Kidney (tissue), 14 donors: ENCODE measurements around the gene LCN15. TPM values are rescaled to one million over a fixed set of nuclear protein-coding genes. Genes with fewer than 3 reads are reported as not detected.
A peak's percentile ranks its signal among the peaks of the same experiment; 100 is the strongest.

Experiments
- DNase-seq, 5 donors: peaks; one replicate each; pipeline ENCODE4 v3.0.0-alpha.2; 2013 to 2020
- FAIRE-seq: peaks from 2 replicates; lab custom pipeline; 2012; peaks lifted over from hg19 to GRCh38; lab: Jason Lieb, UNC
- H3K27ac ChIP-seq, 2 donors: one replicate each; pipeline ENCODE4 v1.7.0; 2013; ENCODE audit warnings: low read depth in 2 of 2, low read length in 2 of 2, inconsistent platforms in 1 of 2
- H3K27me3 ChIP-seq: one replicate; pipeline ENCODE4 v1.7.1; 2013; ENCODE audit warnings: low read length, inconsistent platforms; ENCODE audit not compliant: control insufficient read depth, insufficient read depth
- H3K36me3 ChIP-seq, 3 donors: one replicate each; pipeline versions ENCODE4 v1.7.0 to v1.7.1; 2013; ENCODE audit warnings: low read length in 3 of 3, control low read depth in 1 of 3, inconsistent platforms in 1 of 3; ENCODE audit not compliant: insufficient read depth in 3 of 3, control insufficient read depth in 2 of 3
- H3K4me1 ChIP-seq, 3 donors: one replicate each; pipeline versions ENCODE4 v1.7.0 to v1.7.1; 2013; ENCODE audit warnings: low read length in 3 of 3, inconsistent platforms in 1 of 3, low read depth in 1 of 3; ENCODE audit not compliant: control insufficient read depth in 2 of 3, insufficient read depth in 2 of 3
- H3K4me3 ChIP-seq, 3 donors: one replicate each; pipeline versions ENCODE4 v1.7.0 to v1.8.1; 2013; ENCODE audit warnings: low read length in 3 of 3, control low read depth in 1 of 3, inconsistent platforms in 1 of 3
- H3K9ac ChIP-seq, 3 donors: one replicate each; pipeline versions ENCODE4 v1.7.0 to v1.7.1; 2013; ENCODE audit warnings: low read length in 3 of 3, control low read depth in 1 of 3, inconsistent platforms in 1 of 3
- H3K9me3 ChIP-seq, 3 donors: one replicate each; pipeline versions ENCODE4 v1.7.0 to v1.7.1; 2013; ENCODE audit warnings: low read length in 3 of 3, control low read depth in 1 of 3, inconsistent platforms in 1 of 3; ENCODE audit not compliant: control insufficient read depth in 2 of 3, insufficient read depth in 1 of 3
- intact Hi-C: fragments of 100-400 bp; cut with DNase I; formaldehyde crosslinking; loops from one replicate; pipeline ENCODE4 v1.11.1; 2022
- polyA plus RNA-seq: library from polyadenylated mRNA; stranded (reverse); fragments of 350-450 nt; fragmentation: Illumina TruSeq; extraction: RNeasy Lipid Tissue Mini Kit (QIAGEN cat#74804); gene quantifications from one replicate; pipeline ENCODE4 v1.2.3, GENCODE V29; 2014; ENCODE audit warnings: low read depth, low replicate concordance; ENCODE audit not compliant: insufficient read depth
- total RNA-seq: library from RNA; stranded (reverse); fragmentation: NEBNext Ultra II Directional; extraction: Animal tissue kit (Norgen Biotek cat#: 25700); gene quantifications from one replicate; pipeline ENCODE4 v1.2.1, GENCODE V29; 2021
- TF ChIP-seq, protein P1 (sequence below): IDR thresholded peaks from 3 replicates; pipeline ENCODE4 v1.5.1; 2012; ENCODE audit warnings: mild to moderate bottlenecking, moderate library complexity, borderline replicate concordance; ENCODE audit not compliant: insufficient read depth; ENCODE audit errors: extremely low read depth
- donor health status: control.
- donor health status: control.
- donor health status: control.
- donor health status: control.
- donor health status: control.
- donor health status: DM: yes; HTN: yes; CAD: no.
- donor health status: Normal renal cell carcinoma (clear cell type).

The LCN15 gene
- total and polyA plus RNA-seq, 2 donors from 2014 or later: not detected

DNA sequence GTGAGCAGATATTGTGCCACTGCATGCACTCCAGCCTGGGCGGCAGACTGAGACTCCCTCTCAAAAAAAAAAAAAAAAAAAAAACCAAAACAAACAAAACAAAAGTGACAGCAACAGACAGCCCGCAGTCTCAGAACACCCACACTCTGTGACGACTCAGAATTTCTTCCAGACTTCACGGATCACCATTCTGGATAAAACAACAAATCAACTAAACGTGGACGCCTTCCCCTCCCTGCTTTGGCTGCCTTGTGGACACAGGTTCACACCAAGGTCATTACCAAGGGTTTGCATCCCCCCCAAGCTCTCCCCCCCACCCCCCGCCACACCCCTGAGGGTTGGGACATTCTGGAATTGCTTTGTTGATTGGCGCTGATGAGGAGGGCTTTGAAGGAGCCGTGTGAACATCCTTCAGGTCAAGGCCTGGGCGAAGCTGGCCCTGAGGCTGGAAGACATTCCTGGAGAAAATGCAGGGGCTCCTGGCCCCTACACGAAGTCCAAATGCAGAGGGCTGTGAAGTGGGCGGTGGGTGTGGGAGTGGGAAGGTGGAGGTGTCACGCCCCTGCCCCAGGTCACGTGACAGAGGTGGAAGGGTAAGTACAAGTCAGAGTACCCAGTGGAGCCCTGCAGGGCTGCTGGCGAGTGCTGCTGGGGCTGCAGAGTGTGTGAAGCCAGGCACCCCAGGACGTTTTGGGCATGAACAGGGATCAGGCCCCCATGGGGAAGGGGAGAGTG lies 31.7 kb downstream of the LCN15 start:
- no peak overlapping the region for H3K4me3 ChIP-seq
- FAIRE-seq (no peak), DNase-seq (peak in 3 of 5 donors; percentile 42 to 66 (median 51))
- no peaks in the 10 kb centered on the region for H3K27me3 ChIP-seq
- H3K9me3 ChIP-seq: no peaks in the 10 kb centered on the region
- H3K27ac ChIP-seq: no peak overlapping the region
- H3K36me3 ChIP-seq: no peaks in the 10 kb centered on the region
- H3K4me1 ChIP-seq: peaks cover 0 to 6% (median 0%) of the 10 kb centered on the region in 3 donors
- intact Hi-C loops: no loop called here
- TF ChIP-seq, protein P1, sequence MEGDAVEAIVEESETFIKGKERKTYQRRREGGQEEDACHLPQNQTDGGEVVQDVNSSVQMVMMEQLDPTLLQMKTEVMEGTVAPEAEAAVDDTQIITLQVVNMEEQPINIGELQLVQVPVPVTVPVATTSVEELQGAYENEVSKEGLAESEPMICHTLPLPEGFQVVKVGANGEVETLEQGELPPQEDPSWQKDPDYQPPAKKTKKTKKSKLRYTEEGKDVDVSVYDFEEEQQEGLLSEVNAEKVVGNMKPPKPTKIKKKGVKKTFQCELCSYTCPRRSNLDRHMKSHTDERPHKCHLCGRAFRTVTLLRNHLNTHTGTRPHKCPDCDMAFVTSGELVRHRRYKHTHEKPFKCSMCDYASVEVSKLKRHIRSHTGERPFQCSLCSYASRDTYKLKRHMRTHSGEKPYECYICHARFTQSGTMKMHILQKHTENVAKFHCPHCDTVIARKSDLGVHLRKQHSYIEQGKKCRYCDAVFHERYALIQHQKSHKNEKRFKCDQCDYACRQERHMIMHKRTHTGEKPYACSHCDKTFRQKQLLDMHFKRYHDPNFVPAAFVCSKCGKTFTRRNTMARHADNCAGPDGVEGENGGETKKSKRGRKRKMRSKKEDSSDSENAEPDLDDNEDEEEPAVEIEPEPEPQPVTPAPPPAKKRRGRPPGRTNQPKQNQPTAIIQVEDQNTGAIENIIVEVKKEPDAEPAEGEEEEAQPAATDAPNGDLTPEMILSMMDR: no peak
- no peak overlapping the region for H3K9ac ChIP-seq

DNA sequence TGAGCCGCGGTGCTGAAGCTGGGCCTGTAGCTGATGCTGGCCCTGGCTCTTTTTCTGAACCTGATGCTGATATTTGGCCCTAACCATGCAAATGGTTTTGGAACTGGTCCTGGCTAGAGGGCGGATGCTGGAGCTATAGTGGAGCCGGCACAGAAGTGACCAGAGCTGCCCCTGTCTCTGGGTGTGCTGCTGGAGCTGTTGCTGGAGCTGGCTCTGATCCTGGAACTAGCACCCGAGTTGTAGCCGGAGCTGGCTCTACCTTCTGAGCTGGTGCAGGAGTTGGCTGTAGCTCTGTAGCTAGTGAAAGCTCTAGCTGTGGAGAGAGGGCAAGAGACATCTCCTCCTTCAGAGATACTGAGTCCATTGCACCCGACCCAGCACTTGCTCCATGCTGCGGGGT lies 34.4 kb downstream of the LCN15 start:
- TF ChIP-seq, protein P1: no peak
- Histone ChIP-seq H3K4me3 (no peak overlapping the region), H3K9ac (no peak overlapping the region), H3K27me3 (no peaks in the 10 kb centered on the region), H3K36me3 (peaks cover 4 to 14% (median 6%) of the 10 kb centered on the region in 3 donors), H3K9me3 (no peaks in the 10 kb centered on the region), H3K4me1 (peaks cover 0 to 24% (median 10%) of the 10 kb centered on the region in 3 donors), H3K27ac (no peak overlapping the region)
- no peak for FAIRE-seq
- no peak for DNase-seq
- intact Hi-C loops: no loop called here

DNA sequence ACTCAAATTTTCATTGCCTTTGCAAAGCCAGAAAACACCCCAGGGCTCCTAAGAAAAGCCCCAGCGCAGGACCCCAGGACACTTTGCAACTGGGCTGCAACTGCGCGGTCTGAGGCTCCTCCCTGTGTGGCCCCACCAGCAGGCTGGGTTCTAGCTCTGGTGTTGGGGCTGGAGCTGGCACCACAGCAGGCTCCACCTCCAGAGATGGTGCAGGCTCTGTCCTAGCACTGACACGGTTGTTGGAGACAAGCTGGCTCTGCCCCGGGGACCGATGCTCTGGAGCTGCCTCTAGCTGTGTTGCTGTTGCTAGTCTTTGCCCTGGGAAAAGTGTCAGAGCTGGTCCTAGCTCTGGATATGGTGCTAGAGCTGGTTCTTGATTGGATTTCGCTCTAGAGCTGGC lies 35.2 kb downstream of the LCN15 start:
- intact Hi-C loops: no loop called here
- peak overlapping the region in 1 of 3 donors; percentile 98 for H3K4me3 ChIP-seq
- no peak for FAIRE-seq
- TF ChIP-seq, protein P1: no peak
- H3K4me1 ChIP-seq: peaks cover 0 to 24% (median 10%) of the 10 kb centered on the region in 3 donors
- H3K36me3 ChIP-seq: peaks cover 4 to 21% (median 6%) of the 10 kb centered on the region in 3 donors
- no peak overlapping the region for H3K9ac ChIP-seq
- peak in 2 of 5 donors; percentile 51 to 74 for DNase-seq
- no peaks in the 10 kb centered on the region for H3K9me3 ChIP-seq
- H3K27me3 ChIP-seq: no peaks in the 10 kb centered on the region
- H3K27ac ChIP-seq: no peak overlapping the region
